Right lobe of liver (tissue), 4 donors: Measurements from ENCODE around the gene PEX1.

ENCODE experiments used
- CTCF ChIP-seq, 4 donors: fragments of 200-600 bp in 3 of 4; fragments of 450-650 bp in 1 of 4; IDR thresholded peaks; one replicate each; pipeline versions ENCODE4 v1.5.1 to v1.8.0; 2016 to 2022; ENCODE audit warnings: antibody characterized with exemption in 4 of 4, mild to moderate bottlenecking in 2 of 4
- POLR2A ChIP-seq: fragments of 450-650 bp; IDR thresholded peaks from one replicate; pipeline ENCODE4 v1.6.1; 2017; ENCODE audit warnings: antibody characterized with exemption, mild to moderate bottlenecking
- donor health status: DM: no; HTN: no; CAD: no.
- donor health status: DM: no; HTN: no; CAD: no.
- donor health status: DM: no; HTN: yes; CAD: no.

- TF ChIP-seq CTCF (IDR thresholded peaks at IDR 0.05), result no peak
- no peak for TF ChIP-seq POLR2A
These were observed 39.1 kb upstream of the PEX1 start for GRCh38 chr7:92567460-92567859.
